Effector memory CD4-positive, alpha-beta T cell (primary cell): ENCODE results near the gene XPO6.

ENCODE experiments used
- DNase-seq, 3 donors: peaks; one replicate each; pipeline ENCODE4 v3.0.0-alpha.2; 2020
- H3K27ac ChIP-seq: 2 replicates; pipeline ENCODE4 v1.7.0; 2013; ENCODE audit warnings: mild to moderate bottlenecking, low read length, moderate library complexity; ENCODE audit not compliant: insufficient read depth, poor library complexity, severe bottlenecking
- H3K27me3 ChIP-seq: replicated peaks from 2 replicates; pipeline ENCODE4 v1.7.0; 2013; ENCODE audit warnings: mild to moderate bottlenecking, low read length; ENCODE audit not compliant: insufficient read depth, control insufficient read depth, poor library complexity, severe bottlenecking
- H3K36me3 ChIP-seq: 2 replicates; pipeline ENCODE4 v1.7.0; 2013; ENCODE audit warnings: mild to moderate bottlenecking, low read length, moderate library complexity; ENCODE audit not compliant: control insufficient read depth, insufficient read depth
- H3K4me1 ChIP-seq: 2 replicates; pipeline ENCODE4 v1.7.0; 2013; ENCODE audit warnings: low read length, mild to moderate bottlenecking; ENCODE audit not compliant: control insufficient read depth, insufficient read depth, poor library complexity, severe bottlenecking
- H3K4me3 ChIP-seq: 2 replicates; pipeline ENCODE4 v1.7.0; 2013; ENCODE audit warnings: low read length, low read depth, mild to moderate bottlenecking; ENCODE audit not compliant: insufficient read depth, poor library complexity, severe bottlenecking
- H3K9me3 ChIP-seq: 2 replicates; pipeline ENCODE4 v1.7.0; 2013; ENCODE audit warnings: mild to moderate bottlenecking, low read length, moderate library complexity; ENCODE audit not compliant: control insufficient read depth

XPO6 gene

DNA sequence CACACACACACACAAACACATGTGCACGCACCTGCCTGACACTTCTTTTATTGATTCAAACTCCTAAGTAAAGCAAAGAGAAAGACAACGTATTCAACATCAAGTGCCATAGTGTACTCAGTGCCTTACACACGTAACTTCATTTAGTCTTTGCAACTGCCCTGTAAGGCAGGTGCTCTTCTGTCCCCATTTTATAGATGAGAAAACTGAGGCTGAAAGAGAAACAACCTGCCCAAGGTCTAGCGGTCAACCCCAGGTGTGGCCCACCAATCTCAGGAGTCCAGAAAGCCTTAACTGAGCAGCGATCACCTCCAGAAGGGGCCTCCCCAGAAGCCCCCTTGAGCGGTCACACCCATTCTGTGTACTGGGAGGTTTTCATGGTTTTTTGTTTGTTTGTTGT lies 137.9 kb downstream of the XPO6 start:
- no peak for DNase-seq
- H3K27me3 ChIP-seq: no peaks in the 10 kb centered on the region
- no peak overlapping the region for H3K27ac ChIP-seq
- no peak overlapping the region for H3K4me3 ChIP-seq
- no peaks in the 10 kb centered on the region for H3K36me3 ChIP-seq
- no peaks in the 10 kb centered on the region for H3K4me1 ChIP-seq
- no peaks in the 10 kb centered on the region for H3K9me3 ChIP-seq

DNA sequence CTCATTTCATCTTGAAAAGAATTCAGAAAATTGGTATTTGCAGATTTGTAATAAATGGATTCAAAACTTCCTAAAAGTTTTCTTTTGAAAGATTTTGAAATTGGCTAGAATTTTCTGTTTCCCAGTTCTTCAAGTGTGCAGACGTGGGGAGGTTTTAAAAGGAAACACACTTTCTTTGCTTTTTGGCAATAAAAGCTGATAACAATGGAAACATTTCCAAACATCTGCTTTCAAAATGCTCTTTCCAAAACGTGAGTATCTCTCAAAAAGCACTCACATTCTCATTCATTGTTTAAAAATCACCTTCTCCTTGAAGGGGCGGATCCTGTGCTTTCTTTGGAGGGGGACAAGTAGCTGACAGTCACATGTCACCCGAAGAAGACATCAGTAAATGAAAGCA lies 139.7 kb downstream of the XPO6 start:
- no peaks in the 10 kb centered on the region for H3K9me3 ChIP-seq
- no peak for DNase-seq
- H3K36me3 ChIP-seq: no peaks in the 10 kb centered on the region
- no peaks in the 10 kb centered on the region for H3K4me1 ChIP-seq
- no peak overlapping the region for H3K27ac ChIP-seq
- H3K27me3 ChIP-seq: no peaks in the 10 kb centered on the region
- no peak overlapping the region for H3K4me3 ChIP-seq

GRCh38 chr16:28069971-28070794 lies 141.6 kb downstream of the XPO6 start:
- no peak for DNase-seq
- Histone ChIP-seq H3K9me3 (no peaks in the 10 kb centered on the region), H3K4me1 (no peaks in the 10 kb centered on the region), H3K27ac (no peak overlapping the region), H3K4me3 (no peak overlapping the region), H3K27me3 (no peaks in the 10 kb centered on the region), H3K36me3 (no peaks in the 10 kb centered on the region)

GRCh38 chr16:28068976-28069375 lies 142.8 kb downstream of the XPO6 start:
- DNase-seq: no peak

GRCh38 chr16:28067604-28068379 lies 144.0 kb downstream of the XPO6 start:
- no peak for DNase-seq
- no peaks in the 10 kb centered on the region for H3K4me1 ChIP-seq
- no peak overlapping the region for H3K4me3 ChIP-seq
- no peak overlapping the region for H3K27ac ChIP-seq
- H3K36me3 ChIP-seq: no peaks in the 10 kb centered on the region
- H3K9me3 ChIP-seq: no peaks in the 10 kb centered on the region
- H3K27me3 ChIP-seq: no peaks in the 10 kb centered on the region

More at GRCh38 chr16:28068976-28069375, 142.8 kb downstream of the XPO6 start:
- Histone ChIP-seq H3K36me3 (no peaks in the 10 kb centered on the region), H3K4me3 (no peak overlapping the region), H3K27me3 (no peaks in the 10 kb centered on the region), H3K4me1 (no peaks in the 10 kb centered on the region), H3K27ac (no peak overlapping the region), H3K9me3 (no peaks in the 10 kb centered on the region)

DNA sequence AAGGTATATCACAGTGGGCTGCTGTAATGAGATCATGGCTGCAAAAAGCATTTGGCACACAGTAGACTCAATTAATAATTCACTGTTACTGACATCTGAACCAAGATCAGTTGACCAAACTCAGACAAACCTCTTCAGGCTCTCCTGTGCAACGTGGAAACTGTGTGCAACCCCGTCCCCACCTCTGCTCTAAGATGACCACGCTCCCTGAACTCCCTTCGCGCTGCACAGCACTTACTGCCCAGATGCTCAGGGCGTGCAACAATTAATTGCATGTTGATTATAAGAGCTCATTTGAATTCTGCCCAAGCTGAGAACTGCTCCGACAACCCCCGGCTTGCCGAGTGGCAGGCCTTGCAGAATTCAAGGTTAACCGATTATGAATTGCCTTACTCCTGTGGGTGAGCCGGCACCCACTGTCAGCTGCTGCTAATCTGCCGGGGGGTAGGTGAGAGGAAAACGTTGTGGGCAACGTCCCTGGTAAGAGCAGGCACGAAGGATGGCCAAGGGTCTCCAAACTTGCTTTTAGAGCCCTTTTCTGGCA lies 147.0 kb downstream of the XPO6 start:
- Histone ChIP-seq H3K4me1 (no peaks in the 10 kb centered on the region), H3K27ac (no peak overlapping the region), H3K27me3 (peaks cover 12% of the 10 kb centered on the region), H3K36me3 (no peaks in the 10 kb centered on the region), H3K9me3 (no peaks in the 10 kb centered on the region), H3K4me3 (no peak overlapping the region)
- DNase-seq: no peak

DNA sequence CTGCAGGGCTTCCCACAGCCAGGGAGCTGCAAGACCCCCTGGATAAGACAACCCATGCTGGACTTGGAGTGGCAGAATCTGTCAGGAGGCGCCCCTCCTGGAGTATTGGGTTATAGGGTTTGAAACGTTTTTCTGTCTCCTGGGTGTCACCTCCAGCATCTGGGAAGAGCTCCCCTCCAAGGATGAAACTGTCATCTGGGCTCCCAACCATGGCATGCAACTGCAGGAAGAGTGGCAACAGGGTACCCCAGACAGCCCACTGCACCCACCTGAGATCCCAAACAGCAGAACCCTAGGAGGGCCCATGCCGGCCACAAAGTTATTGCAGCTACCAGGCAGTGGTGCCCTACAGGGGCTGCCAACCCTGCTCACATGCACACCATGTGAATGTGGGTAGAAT lies 147.6 kb downstream of the XPO6 start:
- Histone ChIP-seq H3K27ac (no peak overlapping the region), H3K36me3 (no peaks in the 10 kb centered on the region), H3K4me1 (no peaks in the 10 kb centered on the region), H3K4me3 (no peak overlapping the region), H3K27me3 (peaks cover 16% of the 10 kb centered on the region), H3K9me3 (no peaks in the 10 kb centered on the region)
- no peak for DNase-seq

DNA sequence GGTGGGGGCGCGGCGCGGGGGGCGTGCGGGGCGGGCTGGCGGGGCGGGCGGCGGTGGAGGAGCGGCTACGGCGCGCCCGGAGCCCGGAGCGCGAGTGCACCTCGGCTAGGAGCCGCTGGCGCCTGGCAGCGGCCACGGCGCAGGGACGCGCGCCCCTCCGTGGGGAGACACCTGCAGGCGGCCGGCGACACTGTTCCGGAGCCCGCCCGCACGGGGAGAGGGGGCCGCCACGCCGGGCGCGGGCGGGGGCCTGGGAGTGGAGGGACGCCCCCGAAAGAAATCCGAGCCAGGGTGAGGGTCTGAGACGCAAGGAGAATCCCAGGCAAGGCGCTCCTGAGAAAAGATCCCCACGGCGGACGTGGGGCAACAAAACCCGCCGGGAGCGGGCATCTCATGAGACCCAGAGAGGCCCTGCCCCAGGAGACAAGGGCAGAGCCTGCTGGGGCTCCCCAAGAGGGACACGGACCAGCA lies 148.1 kb downstream of the XPO6 start, which contains the start of gene GSG1L:
TSS of gene GSG1L (minus strand) at position 124 of the 471 bp plus-strand sequence. CDS start 290 bp downstream, outside the sequence.
- H3K4me1 ChIP-seq: no peaks in the 10 kb centered on the region
- DNase-seq: no peak
- H3K27me3 ChIP-seq: peaks cover 16% of the 10 kb centered on the region
- H3K27ac ChIP-seq: no peak within 1 kb of the TSS
- no peak within 1 kb of the TSS for H3K4me3 ChIP-seq
- H3K36me3 ChIP-seq: no peaks in the 10 kb centered on the region
- H3K9me3 ChIP-seq: no peaks in the 10 kb centered on the region

DNA sequence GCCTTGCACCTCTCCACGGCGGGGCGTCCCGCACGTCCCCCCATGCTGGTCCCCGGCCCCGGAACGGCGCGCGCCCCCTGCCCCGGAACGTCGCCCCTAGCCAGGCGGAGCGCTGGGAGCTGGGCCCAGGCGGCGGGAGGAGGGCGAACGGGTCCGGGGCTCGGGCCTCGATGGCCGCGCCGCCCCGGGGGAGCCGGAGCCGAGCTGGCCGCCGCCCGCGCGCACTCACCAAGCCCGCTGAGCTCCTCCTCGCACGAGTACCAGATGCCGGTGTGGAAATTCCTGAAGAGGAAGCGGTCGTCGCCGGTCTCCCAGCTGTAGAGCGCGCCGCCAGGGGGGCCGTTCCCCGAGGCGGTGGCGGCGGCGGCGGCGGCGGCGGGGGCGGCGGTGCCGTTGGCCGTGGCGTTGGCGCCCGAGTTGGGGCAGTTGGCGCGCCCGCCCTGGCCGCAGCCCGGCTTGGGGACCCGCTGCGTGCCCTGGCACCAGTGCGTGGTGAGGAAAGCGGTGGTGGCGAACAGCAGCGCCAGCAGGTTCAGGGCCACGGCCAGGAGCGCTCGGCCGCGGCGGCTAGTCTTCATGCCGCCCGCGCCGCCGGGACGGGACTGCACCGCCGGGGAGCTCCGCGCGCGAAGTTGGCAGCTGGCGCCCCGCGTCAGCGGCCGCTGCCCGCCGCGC lies 148.8 kb downstream of the XPO6 start:
- no peak overlapping the region for H3K27ac ChIP-seq
- no peak overlapping the region for H3K4me3 ChIP-seq
- H3K4me1 ChIP-seq: no peaks in the 10 kb centered on the region
- H3K36me3 ChIP-seq: no peaks in the 10 kb centered on the region
- no peak for DNase-seq
- H3K9me3 ChIP-seq: no peaks in the 10 kb centered on the region
- H3K27me3 ChIP-seq: peaks cover 16% of the 10 kb centered on the region
